CD1c-positive myeloid dendritic cell (primary cell): ENCODE results near the gene SSTR1.

Experiments used
- DNase-seq: peaks from one replicate; pipeline ENCODE4 v3.0.0-alpha.2; 2016; ENCODE audit errors: extremely low spot score

SSTR1 gene

DNA sequence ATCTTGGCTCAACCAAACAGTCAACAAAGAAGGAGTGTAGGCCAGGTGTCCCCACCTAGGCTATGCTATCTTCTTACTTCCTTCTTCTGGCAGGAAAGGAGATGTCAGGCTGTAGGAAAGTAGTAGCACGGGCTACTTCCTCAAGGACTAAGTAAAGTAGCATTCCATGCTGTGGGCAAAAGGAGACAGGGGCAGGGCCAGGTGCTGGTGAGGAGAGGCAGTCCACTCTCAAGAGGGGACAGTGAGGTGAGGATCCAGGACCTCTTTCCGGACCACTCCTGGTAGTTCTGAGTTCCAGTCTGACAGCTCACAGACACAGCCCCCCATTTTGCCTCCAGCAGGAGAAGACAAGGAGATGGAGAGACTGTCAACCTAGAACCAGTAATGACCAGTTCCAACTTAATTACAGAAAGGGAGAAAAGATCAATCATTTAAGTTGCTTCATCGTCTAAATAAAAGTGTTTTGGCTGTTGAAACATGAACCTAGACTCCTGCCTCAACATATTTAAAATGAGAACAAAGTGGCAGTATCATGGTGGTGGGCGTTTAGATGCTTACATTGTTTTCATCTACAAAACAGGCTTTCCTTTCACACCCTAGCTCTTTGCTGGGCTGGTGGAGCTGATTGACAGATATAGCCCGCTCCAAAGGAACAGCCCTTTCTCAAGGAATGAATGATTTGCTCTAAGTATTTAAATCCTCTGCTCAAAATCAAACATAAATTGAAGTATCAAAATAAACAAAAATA lies 5.1 kb upstream of the SSTR1 start:
- no peak for DNase-seq

DNA sequence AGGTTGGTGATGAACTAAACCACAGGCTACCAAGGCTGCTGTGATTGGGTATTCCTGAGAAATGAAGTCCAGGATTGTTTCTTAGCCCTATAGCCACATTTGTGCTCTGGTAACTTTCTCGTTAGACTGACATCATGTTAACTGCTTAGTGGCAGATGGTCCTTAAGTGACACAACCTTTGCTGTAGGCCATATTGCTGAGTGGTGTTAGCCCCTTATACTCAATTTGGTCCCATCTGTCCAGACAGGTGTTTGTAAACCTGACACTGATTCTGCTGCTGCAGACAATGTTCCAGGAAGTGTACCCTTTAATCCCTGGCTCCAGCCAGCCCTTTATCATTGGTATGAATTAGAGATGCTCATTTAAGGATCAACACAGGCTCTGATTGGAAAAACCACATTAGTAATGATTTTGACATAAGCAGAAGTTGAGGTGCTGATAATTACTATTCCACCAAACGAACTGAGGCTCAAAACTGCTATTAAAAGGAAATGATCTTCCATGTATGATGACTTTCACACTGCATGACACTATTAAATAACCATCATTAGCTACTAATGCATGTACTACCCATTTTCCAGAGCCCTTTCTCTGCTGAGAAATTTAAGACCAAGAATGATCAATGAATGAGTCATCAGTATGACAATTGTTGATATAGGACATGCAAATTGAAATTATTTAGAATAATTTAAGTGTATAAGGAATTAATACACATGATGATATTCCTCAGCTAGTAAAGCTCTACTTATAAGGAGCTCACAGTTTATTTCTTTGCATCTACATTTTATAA lies 3.6 kb upstream of the SSTR1 start:
- no peak for DNase-seq

DNA sequence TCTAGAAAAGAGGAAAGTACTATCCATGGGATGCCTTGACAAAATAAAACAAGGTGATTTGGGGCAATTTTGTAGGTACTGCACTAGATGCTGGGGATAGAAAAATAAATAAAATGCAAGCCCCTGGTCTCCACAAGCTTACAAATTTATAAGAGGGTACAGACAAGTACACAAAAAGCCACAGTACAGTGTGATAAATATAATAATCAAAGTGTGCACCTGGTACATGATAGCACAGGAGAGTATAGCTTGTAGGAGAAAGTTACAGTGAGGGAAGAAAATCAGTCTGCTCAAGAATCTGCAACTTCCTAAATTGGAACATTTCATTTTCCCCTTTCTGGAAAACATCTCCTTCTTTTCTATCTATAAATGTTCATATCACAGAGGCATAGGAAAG lies 3.0 kb upstream of the SSTR1 start:
- no peak for DNase-seq

DNA sequence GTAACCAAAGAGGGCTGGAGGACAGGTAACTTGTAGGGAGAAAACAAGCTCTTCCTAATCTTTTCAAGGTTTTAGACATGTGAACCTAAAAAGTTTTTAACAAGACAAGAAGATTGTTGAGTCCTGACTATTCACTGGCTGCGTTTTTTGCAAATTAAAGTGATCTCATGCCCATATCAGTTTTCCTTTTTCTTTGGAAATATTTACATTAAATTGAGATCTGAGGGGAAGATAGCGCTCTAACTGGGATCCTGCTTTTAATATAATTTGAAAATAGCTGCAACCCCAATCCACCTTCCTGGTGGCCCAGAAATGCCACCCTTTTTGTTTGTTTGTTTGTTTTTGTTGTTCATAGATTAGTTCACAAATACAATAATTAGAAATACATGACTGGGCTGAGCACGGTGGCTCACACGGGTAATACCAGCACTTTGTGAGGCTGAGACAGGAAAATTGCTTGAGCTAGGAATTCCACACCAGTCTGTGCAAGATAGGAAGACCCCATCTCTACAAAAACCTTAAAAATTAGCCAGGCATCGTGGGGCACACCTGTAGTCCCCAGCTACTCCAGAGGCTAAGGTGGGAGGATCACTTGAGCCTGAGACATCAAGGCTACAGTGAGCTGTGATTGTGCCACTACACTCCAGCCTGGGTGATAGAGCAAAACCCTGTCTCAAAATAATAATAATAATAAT lies 2.4 kb upstream of the SSTR1 start:
- no peak for DNase-seq

DNA sequence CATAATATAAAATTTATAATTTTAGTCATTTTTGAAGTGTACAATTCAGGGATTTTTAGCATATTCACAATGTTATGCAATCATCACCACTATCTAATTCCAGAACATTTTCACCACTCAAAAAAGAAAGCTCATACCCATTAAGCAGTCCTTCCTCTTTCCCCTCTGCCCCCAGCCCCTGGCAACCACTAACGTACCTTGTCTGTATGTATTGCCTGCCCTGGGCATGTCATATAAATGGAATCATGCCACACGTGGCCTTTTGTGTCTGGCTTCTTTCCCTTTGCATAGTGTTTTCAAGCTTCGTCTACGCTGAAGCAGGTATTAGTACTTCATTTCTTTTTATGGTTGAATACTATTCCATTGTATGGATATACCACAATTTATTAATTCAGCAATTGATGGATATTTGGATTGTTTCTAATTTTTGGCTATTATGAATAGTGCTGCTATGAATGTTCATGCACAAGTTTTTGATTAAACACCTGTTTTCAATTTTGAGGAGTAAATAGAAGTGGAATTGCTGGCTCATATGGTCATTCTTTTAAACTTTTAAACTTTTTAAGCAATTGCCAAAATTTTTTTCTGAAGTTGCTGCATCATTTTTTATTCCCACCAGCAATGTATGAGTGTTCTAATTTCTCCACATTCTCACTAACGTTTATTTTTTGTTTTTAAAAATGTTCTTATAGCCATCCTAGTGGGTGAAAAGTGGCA lies 1.6 kb upstream of the SSTR1 start:
- DNase-seq = no peak

DNA sequence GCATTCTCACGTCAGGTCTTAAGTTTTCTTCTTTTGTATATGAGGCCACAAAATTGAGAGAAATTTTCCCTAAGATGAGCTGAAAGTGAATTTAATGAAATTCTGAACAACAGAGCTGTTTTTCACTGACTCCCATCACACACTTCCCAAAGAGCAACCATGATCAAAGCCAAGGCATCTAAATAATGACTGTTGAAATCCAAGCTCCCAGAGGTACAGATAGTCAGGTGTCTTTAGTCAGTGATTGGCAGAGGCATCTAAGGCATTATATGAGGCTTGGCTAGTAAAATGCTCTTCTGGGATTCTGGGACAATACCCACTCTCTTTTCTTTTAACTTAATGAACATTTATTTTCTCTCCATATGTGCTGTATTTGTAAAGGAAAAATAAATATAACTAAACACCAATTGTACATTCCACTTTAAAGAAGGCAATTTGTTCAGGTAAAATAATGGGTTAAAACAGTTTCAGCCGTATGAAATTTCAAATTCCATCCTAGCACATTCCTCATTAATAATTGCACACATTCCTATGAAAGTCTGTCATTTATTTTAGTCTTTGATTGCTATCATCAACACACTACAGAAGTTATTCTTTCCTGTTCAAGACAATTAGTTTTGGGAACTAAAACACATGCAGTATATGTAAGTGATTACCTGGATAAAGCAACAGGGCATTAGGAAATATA lies 871 bp upstream of the SSTR1 start:
- no peak for DNase-seq

DNA sequence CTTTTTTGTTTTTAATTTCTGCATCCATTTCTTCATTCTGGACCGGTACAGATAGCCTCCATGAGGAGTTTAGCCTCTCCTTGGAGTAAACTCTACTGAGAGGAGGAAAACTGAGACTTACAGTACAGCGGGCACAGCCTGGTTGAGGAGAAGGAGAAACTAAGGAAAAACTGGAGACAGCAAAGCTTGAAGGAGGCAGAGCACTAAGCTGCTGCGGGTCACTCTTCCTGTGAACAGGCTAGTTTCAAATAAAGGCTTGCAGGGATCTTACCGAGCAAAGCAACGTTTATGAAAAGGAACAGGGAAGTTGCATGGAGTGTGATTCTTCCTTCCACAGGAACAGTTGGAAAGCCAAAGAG lies 348 bp upstream of the SSTR1 start:
- DNase-seq = no peak

DNA sequence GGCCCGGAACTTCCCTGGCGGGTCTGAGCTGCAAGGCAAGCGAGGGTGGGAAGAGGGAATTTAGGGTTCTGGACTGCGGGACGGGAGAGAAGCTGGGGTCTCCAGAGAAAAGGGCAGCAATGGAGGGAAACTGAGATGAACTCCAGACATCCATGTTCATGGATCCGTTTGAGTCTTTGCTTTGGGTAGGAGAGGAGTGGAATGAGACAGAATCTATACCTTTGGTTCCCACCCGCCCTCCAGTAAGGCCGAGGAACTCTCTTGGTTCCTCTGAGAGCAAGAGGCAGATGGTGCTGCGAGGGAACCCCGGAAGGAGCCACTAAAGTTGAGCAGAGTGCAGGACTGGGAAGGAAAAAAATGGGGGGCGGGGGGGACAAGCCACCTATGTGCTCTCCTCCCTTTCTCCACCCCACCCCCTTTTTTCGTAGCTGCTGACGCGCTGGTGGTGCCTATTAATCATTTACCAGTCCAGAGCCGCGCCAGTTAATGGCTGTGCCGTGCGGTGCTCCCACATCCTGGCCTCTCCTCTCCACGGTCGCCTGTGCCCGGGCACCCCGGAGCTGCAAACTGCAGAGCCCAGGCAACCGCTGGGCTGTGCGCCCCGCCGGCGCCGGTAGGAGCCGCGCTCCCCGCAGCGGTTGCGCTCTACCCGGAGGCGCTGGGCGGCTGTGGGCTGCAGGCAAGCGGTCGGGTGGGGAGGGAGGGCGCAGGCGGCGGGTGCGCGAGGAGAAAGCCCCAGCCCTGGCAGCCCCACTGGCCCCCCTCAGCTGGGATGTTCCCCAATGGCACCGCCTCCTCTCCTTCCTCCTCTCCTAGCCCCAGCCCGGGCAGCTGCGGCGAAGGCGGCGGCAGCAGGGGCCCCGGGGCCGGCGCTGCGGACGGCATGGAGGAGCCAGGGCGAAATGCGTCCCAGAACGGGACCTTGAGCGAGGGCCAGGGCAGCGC lies 1.2 kb downstream of the SSTR1 start:
- no peak for DNase-seq

DNA sequence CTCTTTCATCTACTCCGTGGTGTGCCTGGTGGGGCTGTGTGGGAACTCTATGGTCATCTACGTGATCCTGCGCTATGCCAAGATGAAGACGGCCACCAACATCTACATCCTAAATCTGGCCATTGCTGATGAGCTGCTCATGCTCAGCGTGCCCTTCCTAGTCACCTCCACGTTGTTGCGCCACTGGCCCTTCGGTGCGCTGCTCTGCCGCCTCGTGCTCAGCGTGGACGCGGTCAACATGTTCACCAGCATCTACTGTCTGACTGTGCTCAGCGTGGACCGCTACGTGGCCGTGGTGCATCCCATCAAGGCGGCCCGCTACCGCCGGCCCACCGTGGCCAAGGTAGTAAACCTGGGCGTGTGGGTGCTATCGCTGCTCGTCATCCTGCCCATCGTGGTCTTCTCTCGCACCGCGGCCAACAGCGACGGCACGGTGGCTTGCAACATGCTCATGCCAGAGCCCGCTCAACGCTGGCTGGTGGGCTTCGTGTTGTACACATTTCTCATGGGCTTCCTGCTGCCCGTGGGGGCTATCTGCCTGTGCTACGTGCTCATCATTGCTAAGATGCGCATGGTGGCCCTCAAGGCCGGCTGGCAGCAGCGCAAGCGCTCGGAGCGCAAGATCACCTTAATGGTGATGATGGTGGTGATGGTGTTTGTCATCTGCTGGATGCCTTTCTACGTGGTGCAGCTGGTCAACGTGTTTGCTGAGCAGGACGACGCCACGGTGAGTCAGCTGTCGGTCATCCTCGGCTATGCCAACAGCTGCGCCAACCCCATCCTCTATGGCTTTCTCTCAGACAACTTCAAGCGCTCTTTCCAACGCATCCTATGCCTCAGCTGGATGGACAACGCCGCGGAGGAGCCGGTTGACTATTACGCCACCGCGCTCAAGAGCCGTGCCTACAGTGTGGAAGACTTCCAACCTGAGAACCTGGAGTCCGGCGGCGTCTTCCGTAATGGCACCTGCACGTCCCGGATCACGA lies 2.2 kb downstream of the SSTR1 start:
- no peak for DNase-seq

DNA sequence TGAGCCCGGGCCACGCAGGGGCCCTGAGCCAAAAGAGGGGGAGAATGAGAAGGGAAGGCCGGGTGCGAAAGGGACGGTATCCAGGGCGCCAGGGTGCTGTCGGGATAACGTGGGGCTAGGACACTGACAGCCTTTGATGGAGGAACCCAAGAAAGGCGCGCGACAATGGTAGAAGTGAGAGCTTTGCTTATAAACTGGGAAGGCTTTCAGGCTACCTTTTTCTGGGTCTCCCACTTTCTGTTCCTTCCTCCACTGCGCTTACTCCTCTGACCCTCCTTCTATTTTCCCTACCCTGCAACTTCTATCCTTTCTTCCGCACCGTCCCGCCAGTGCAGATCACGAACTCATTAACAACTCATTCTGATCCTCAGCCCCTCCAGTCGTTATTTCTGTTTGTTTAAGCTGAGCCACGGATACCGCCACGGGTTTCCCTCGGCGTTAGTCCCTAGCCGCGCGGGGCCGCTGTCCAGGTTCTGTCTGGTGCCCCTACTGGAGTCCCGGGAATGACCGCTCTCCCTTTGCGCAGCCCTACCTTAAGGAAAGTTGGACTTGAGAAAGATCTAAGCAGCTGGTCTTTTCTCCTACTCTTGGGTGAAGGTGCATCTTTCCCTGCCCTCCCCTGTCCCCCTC lies 3.0 kb downstream of the SSTR1 start:
- DNase-seq = no peak

DNA sequence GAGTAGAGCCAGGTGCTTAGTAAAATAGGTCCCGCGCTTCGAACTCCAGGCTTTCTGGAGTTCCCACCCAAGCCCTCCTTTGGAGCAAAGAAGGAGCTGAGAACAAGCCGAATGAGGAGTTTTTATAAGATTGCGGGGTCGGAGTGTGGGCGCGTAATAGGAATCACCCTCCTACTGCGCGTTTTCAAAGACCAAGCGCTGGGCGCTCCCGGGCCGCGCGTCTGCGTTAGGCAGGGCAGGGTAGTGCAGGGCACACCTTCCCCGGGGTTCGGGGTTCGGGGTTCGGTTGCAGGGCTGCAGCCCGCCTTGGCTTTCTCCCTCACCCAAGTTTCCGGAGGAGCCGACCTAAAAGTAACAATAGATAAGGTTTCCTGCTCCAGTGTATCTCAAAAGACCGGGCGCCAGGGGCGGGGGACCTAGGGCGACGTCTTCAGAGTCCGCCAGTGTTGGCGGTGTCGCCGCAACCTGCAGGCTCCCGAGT lies 3.6 kb downstream of the SSTR1 start:
- no peak for DNase-seq

DNA sequence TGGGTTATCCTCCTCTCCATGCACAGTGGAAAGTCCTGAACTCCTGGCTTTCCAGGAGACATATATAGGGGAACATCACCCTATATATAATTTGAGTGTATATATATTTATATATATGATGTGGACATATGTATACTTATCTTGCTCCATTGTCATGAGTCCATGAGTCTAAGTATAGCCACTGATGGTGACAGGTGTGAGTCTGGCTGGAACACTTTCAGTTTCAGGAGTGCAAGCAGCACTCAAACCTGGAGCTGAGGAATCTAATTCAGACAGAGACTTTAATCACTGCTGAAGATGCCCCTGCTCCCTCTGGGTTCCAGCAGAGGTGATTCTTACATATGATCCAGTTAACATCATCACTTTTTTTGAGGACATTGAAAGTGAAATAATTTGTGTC lies 4.4 kb downstream of the SSTR1 start:
- no peak for DNase-seq

DNA sequence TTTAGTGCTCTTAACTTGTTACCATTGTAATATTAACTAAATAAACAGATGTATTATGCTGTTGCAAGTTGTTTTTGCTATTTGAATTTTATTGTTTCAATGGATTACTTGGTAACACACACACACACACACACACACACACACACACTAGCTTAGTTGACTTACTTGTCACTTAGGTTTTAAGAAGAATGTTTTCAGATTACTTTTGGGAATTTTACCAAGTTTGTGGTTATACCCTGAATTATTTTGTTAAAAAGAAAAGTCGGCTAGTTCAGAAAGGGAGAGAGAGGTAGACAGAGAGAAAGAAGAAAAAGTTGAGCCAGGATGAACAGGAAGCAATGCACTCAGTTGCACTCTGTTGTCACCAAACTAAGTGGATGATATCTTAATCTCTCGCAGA lies 5.3 kb downstream of the SSTR1 start:
- DNase-seq = no peak

DNA sequence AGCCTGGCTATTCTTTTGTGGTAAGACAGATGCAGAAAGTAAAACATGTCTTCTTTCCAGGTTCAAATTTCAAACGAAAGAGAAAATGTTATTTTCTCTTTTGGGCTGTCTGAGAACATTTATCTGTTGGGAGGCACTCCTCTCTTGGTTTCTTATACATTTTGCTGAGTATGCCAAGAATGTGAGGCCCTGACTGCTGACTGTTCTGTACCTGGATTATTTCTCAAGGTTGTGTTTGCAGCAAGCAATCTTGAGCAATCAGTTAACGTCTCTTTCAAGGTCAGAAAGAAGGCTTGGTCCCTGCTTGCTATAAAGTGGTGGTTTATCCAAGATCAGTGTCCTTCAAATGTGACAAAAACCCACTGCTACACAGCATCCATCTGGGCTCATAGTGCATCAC lies 9.8 kb downstream of the SSTR1 start:
- DNase-seq = no peak

DNA sequence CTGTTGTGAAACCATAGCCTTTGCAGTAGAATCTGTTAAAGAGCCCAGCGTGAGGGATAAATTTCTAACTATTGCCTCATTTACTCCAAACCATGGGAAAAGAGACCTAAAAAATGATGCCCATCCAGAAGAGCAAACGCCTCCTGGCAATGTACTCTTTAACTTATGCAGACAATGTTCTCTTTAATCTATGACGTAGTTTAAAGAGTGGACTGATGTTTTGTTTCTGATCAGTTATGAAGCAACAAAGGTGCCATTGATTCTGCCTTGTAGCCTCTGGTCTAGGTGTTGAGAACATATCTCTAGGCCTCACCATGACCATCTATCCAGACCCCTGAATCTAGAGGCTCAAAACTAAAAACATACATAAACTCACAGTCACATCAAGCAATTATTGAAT lies 13.4 kb downstream of the SSTR1 start:
- DNase-seq = no peak

DNA sequence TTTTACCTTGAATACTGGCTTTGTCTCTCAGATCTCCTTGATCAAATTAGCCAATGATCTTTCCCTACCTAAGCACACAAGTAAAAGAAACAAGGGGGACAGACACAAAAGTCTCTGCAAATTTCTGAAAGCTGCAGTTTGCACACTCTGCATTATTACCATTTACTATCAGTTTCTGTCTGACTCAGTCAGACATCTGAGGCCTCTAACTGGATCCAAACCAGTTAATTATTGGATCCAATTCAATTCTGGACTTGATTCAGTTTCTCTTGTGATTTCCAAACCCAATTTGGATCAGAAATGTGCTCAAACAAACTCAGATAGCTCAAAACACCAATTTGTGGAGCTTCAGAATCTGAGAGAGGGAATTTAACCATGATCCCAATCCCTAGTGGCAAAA lies 16.6 kb downstream of the SSTR1 start:
- no peak for DNase-seq

DNA sequence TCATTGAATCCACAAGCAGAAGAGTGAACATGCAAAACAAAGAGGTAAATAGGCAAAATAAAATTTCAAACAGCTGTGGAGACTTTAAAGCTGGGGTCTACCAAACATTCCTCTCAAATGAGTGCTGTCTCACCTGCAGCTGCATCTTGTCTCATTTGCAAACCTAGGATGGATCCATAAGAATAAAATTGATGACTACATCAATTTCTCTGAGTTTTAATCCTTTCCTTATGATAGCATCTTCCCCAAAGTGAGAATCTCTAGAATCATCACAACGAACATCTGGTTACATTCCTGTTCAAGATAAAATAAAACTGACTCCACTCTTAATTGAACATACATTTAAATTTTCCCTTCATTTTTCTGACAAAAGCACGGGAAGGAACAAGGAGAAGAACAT lies 18.2 kb downstream of the SSTR1 start:
- no peak for DNase-seq

DNA sequence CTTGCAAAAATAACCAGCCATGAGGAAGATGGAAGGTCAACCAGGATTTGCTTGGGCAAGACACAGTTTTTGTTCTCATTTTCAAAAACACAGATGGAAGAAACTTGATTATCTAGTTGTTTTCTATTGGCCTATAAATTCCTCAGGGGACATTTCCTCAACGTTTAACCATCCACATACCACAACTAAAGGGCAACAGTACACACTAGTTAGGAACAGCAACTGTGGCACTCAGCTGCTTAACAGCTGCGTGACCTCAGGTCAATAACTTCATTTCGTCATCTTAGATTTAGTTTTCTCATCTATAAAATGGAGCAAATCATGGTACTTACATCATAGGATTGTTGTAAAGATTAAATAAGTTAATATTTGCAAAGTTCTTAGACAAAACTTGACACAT lies 18.7 kb downstream of the SSTR1 start:
- no peak for DNase-seq

DNA sequence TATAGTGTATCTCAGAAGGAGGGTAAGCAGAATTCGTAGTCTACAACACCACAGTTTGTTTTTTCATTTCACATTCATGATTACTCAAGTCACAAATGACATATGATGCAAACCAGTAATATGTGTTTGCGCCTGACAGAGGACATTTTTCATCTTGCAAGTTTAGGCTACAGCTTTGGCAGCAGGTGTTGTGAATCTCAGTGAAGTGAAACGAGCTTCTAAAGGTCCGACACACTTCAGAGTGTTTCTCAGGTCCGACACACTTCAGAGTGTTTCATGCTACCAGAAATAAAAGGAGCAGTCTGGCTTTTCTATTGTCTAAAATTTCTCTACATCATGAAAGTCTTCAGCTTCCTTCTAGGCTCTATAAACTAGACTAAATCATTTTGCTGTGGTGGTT lies 25.5 kb downstream of the SSTR1 start:
- no peak for DNase-seq
